Left lobe of liver (tissue), 2 donors: ENCODE results near the gene TRIM3. TPM values are rescaled to one million over a fixed set of nuclear protein-coding genes. Genes with fewer than 3 reads are reported as not detected.
"Not testable (repeated sequence)": the region's sequence is repeated elsewhere in the genome, so short reads cannot be mapped to it uniquely, and the experiment has no call there.

ENCODE experiments used
- ATAC-seq: fragments of 200-7000 bp; cut with Tn5 transposase; one replicate; pipeline ENCODE4 v1.9.1; 2020; ENCODE audit warnings: mild to moderate bottlenecking, moderate library complexity
- DNase-seq: peaks from one replicate; pipeline ENCODE4 v3.0.0-alpha.2; 2020; ENCODE audit warnings: low spot score
- total RNA-seq: library from RNA; stranded (reverse); gene quantifications from one replicate; pipeline ENCODE4 v1.2.1, GENCODE V29; 2021
- donor health status: DM: no; HTN: no; CAD: no; lungs with moderate emphysema.
- donor health status: DM: no; HTN: yes; CAD: no.

Gene TRIM3
- total RNA-seq, result 7.8 TPM

DNA sequence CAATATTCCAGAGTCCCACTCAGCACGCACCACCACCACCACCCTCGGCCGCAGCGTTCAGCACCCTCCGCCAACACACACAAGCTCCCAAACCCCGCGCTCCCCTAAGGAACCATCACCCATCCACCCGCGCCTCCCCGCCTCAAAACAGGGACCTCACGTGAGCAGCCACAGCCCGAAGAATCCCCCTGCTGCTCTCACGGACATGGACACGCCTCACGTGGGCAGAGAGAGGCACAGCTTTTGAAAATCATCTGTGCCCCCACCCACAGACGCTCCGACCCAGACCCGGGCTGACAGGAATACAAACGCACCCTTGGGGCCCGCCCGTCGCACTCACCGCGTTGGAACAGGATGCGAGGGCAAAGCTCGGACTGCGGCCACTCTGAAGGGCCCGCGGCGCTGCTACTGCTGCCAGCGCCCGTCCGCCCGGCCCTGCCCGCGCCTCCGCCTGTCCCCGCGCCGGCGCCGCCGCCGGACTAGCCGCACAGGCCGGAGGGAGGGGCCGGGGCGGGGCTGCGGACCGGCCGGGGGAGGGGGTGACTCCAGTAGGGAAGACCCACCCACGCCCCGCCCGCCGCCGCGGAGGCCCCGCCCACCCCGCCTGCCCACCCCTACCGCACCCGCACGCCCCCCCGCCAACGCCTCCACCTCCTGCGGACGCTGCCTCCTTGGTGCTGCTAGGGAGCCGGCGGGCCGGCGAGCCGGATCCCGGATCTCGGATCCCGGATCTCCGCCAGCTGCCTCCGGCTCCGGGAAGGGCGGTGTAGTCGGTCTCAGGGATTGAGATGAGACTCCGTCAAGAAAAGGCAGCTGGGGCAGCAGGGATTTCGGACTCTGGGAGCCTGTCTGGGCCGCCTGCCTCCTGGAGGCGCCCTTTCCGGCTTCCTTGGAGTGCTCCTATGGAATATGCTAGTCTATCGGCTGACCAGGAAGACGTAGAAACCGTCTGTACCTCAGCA lies at the start of gene TRIM3:
Gene TRIM3, minus strand, starts transcription at position 491 of the 962 bp plus-strand sequence. CDS start 8,246 bp downstream, outside the sequence.
- DNase-seq (peak; percentile 94), ATAC-seq (peak; percentile 93)

DNA sequence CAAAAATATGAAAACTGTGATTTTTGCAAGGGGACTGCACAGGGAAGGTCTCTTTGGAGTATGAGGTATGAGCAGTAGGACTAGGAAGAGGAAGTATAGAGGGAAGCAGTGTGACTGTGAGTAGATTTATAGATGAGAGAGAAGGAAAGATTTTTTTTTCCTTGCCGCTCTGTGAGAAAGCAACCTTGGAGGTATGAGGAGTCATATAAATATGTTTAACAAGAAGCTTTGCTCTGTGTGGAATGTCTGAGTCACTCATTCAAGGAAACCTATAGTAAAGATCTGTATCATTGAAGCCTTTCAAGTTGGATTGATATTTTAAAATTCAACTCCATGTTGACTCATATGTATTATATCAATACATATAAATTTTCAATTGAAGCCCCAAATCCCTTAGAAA lies 49.5 kb upstream of the TRIM3 start:
- no peak for ATAC-seq
- no peak for DNase-seq

DNA sequence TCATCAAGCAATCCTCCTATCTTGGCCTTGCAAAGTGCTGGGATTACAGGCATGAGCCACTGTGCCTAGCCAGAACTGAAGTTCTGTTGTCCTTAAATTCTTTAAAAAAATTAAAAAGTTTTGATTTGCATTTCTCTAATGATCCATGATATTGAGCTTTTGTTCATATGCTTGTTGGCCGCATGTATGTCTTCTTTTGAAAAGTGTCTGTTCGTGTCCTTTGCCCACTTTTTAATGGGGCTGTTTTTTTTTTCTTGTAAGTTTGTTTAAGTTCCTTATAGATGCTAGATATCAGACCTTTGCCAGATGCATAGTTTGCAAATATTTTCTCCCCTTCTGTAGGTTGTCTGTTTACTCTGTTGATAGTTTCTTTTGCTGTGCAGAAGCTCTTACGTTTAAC lies 48.2 kb upstream of the TRIM3 start:
- DNase-seq, ATAC-seq: not testable (repeated sequence)

DNA sequence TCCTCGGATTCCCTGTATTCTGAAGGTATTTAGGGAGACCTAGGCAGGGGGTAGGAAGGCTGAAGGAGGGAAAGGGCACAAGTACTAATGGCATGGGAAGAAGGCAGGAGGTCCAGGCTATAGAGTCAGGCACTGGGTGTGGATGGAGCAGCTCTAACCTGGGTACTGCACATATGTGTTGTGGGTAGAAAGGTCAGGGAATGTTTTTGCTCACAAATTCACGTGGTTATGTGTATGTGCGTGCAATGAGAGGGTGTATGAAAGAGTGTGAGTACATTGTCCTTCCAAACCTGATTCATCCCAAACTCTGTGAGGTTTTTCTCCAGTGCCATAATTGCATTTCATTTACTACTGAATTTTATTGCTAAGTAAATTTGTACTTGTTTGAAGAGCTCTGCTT lies 46.5 kb upstream of the TRIM3 start:
- no peak for ATAC-seq

GRCh38 chr11:6516865-6517264 lies 43.1 kb upstream of the TRIM3 start:
- ATAC-seq, result no peak
- no peak for DNase-seq

More for the DNA sequence above, 46.5 kb upstream of the TRIM3 start:
- DNase-seq, result no peak

- DNase-seq (no peak), ATAC-seq (peak; percentile 95)
These were observed 32.0 kb upstream of the TRIM3 start for GRCh38 chr11:6505577-6506240.

GRCh38 chr11:6504166-6504565 lies 30.4 kb upstream of the TRIM3 start:
- DNase-seq, result no peak
- ATAC-seq, result no peak

DNA sequence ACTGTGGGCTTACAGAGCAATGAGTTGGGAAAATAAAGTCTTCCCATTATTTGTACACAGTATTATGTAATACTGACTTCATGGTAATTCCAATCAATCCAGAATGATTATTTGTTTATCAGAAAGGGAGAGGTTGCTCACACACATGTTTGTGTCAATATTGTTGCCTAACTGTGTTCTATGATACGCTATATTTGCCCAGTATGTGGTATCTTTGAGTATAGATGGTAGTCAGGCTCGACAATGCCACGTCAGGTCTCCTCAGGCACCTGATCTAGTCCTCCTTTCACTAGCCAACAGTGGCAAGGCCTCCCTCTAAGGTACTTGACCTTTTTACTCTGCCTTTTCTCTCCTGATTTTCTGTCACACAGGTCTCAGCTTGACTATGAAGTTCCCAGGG lies 28.6 kb upstream of the TRIM3 start:
- peak; percentile 17 for ATAC-seq
- no peak for DNase-seq

DNA sequence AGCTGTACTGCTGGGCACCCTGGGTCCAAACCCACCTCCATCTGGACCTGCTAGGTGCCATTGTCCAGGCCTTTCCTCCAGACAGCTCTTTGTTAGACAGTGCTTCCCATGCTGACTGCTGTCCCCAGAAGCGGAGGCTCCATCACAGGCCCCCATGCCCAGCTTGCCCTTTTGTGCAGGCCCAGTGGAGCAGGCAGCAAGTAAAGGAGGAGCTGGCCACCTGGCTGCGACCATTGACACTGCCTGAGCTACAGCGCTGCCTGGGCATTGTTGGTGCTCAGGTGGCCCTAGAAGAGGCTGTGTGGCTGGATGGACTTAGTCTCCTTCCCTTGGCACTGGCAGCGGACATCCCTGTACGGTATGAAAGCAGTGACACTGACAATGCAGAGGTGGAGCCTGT lies 24.8 kb upstream of the TRIM3 start:
- ATAC-seq (no peak), DNase-seq (no peak)

DNA sequence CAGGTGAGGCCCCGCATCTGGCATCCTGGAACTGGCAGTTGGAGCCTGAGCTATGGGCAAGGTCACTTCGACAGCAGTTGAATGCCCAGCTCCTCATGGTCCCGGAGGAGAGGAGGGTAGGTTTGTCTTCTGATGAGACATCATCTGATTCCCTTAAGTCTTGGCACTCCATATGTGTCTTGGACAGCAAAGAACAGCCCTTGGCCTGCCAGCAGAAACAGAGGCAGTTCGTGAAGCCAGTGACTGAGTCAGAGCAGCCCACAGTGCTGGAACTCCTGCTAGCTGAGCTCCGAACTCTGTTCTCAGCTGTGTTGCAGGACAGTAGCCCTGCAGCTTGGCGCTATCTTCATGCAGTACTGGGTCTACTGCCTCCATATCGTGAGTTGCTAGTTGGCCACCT lies 24.4 kb upstream of the TRIM3 start:
- DNase-seq (no peak), ATAC-seq (no peak)

- ATAC-seq (no peak), DNase-seq (no peak)
These were observed 23.5 kb upstream of the TRIM3 start, which contains the start of gene DNHD1 for GRCh38 chr11:6497069-6497839. Gene DNHD1 (plus strand): TSS chr11:6497280. CDS start chr11:6498216, 936 bp downstream.

GRCh38 chr11:6489306-6489705 lies 15.6 kb upstream of the TRIM3 start:
- DNase-seq, result no peak
- ATAC-seq, result peak; percentile 88

GRCh38 chr11:6488821-6489220 lies 15.1 kb upstream of the TRIM3 start:
- no peak for DNase-seq
- peak; percentile 89 for ATAC-seq

GRCh38 chr11:6488342-6488741 lies 14.6 kb upstream of the TRIM3 start:
- DNase-seq (no peak), ATAC-seq (no peak)

DNA sequence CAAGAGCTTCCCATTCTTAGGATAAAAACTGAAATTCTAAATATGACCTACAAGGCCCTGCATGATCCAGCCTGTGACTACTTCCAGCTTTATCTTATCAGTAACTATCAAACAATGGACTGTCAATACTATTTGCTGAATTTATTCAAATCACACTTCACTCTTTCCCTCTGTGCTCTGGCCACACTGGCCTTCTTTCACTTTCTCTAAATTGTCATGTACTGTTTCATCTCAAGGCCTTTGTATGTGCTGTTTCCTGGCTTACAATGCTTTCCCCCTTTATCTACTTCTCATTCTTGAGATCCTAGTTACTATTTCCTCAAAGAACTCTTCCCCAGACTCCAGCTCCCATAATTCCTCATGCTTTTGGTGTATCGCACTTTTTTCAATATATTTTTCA lies 13.2 kb upstream of the TRIM3 start:
- DNase-seq (no peak), ATAC-seq (no peak)

- no peak for ATAC-seq
These were observed 12.5 kb upstream of the TRIM3 start for GRCh38 chr11:6486256-6486655.

GRCh38 chr11:6485661-6486060 lies 11.9 kb upstream of the TRIM3 start:
- DNase-seq, result no peak
- no peak for ATAC-seq

More at GRCh38 chr11:6486256-6486655, 12.5 kb upstream of the TRIM3 start:
- DNase-seq, result no peak

- DNase-seq (no peak), ATAC-seq (no peak)
These were observed 9.3 kb upstream of the TRIM3 start for GRCh38 chr11:6483015-6483414.

DNA sequence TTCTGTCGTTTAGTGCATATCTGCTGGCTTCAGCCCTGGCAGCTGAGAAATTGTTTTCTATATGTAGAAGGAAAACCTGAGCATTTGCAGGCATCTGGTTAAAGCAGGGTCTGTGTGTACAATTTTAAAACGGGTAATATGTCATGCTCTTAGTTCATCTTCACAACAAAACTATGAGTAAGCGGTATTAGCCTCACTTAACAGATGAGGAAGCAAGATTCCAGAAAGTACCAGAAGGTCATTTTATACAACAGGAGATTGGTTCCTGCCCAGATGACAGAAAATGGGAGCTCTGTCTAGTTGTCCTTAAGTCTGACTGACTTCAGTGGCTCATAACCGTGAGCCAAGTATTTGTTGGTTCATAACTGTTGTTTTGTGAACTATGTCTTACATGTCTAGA lies 8.7 kb upstream of the TRIM3 start:
- ATAC-seq, result no peak

DNA sequence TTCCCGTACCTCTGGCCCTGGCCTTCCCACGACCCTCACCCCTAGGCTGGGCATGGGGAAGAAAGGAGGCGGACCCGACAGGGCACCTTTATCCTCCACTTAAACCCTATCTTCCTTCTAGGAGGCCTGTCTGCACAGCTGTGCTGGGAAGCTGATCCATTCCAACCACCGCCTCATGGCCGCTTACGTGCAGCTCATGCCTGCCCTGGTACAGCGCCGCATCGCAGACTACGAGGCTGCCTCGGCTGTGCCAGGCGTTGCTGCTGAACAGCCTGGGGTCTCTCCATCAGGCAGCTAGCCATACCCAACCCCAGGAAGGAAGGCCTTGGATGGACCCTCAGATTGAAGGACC lies 8.2 kb upstream of the TRIM3 start:
- no peak for ATAC-seq
- DNase-seq, result no peak

More for the DNA sequence above, 8.7 kb upstream of the TRIM3 start:
- no peak for DNase-seq
